Spleen (tissue), 7 donors: ENCODE data around the gene IFT88.

Experiments
- CTCF ChIP-seq, 11 experiments: fragments of 200-600 bp in 7 of 11; fragments of 450-650 bp in 4 of 11; sonication (generic) in 4 of 11; IDR thresholded peaks in 8 of 11; conservative IDR thresholded peaks in 3 of 11; 1 replicate in 7 of 11; 2 replicates in 4 of 11; pipeline versions ENCODE4 v1.4.0 to v1.8.0; 2016 to 2021; ENCODE audit warnings: antibody characterized with exemption in 11 of 11, inconsistent platforms in 4 of 11, mild to moderate bottlenecking in 1 of 11
- POLR2A ChIP-seq, 3 donors: fragments of 450-650 bp; IDR thresholded peaks; one replicate each; pipeline ENCODE4 v1.5.1; 2017; ENCODE audit warnings: antibody characterized with exemption in 3 of 3, mild to moderate bottlenecking in 1 of 3
- POLR2AphosphoS5 ChIP-seq, 3 donors: sonication (generic); formaldehyde crosslinking; IDR thresholded peaks; one replicate each; pipeline ENCODE4 v1.5.1; 2017; ENCODE audit warnings: antibody characterized with exemption in 3 of 3
- donor health status: DM: no; HTN: no; CAD: no; lungs with moderate emphysema.
- donor health status: DM: no; HTN: no; CAD: no.
- donor health status: DM: no; HTN: no; CAD: no.

GRCh38 chr13:20738616-20739015, 171.7 kb downstream of the IFT88 start:
- TF ChIP-seq CTCF (IDR thresholded peaks at IDR 0.05 in 8 of 11, conservative IDR thresholded peaks at IDR 0.05 in 3 of 11) (no peak), POLR2A (IDR thresholded peaks at IDR 0.05) (no peak), POLR2AphosphoS5 (IDR thresholded peaks at IDR 0.05) (no peak)
